Measurements from ENCODE around the gene MPHOSPH9.

DNA sequence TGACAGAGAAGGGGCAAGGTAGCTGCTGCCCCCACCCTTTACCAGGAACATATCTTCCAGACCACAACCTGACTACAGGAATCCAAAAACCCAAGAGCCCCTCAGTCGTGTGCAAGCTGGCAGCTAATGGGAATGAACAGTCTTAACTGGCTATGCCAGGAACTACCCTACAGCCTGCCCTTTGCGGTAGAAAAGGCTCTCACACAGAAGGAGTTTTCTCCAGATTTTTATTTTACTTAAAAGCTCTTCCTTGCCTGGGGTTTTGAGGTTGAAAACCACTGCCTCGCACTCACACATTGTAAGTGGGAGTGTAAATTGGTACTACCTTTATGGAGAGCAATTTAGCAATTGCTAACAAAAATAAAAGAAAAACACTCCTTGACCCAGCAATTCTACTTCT lies 110.3 kb downstream of the MPHOSPH9 start:
- TF ChIP-seq, protein P1, sequence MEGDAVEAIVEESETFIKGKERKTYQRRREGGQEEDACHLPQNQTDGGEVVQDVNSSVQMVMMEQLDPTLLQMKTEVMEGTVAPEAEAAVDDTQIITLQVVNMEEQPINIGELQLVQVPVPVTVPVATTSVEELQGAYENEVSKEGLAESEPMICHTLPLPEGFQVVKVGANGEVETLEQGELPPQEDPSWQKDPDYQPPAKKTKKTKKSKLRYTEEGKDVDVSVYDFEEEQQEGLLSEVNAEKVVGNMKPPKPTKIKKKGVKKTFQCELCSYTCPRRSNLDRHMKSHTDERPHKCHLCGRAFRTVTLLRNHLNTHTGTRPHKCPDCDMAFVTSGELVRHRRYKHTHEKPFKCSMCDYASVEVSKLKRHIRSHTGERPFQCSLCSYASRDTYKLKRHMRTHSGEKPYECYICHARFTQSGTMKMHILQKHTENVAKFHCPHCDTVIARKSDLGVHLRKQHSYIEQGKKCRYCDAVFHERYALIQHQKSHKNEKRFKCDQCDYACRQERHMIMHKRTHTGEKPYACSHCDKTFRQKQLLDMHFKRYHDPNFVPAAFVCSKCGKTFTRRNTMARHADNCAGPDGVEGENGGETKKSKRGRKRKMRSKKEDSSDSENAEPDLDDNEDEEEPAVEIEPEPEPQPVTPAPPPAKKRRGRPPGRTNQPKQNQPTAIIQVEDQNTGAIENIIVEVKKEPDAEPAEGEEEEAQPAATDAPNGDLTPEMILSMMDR (IDR thresholded peaks at IDR 0.05): no peak
- TF ChIP-seq ZFX (IDR thresholded peaks at IDR 0.05; ENCODE audit: borderline replicate concordance): no peak

All from 22Rv1 (cell line).